GM18907 (cell line): ENCODE measurements around the gene DLD.
"Not testable (repeated sequence)": the region's sequence is repeated elsewhere in the genome, so short reads cannot be mapped to it uniquely, and the experiment has no call there.

ENCODE experiments used
- ATAC-seq: cut with Tn5 transposase; IDR thresholded peaks from one replicate; pipeline ENCODE4 v1.9.1; 2021; ENCODE audit warnings: mild to moderate bottlenecking, moderate library complexity; ENCODE audit not compliant: unreplicated experiment

DLD gene

DNA sequence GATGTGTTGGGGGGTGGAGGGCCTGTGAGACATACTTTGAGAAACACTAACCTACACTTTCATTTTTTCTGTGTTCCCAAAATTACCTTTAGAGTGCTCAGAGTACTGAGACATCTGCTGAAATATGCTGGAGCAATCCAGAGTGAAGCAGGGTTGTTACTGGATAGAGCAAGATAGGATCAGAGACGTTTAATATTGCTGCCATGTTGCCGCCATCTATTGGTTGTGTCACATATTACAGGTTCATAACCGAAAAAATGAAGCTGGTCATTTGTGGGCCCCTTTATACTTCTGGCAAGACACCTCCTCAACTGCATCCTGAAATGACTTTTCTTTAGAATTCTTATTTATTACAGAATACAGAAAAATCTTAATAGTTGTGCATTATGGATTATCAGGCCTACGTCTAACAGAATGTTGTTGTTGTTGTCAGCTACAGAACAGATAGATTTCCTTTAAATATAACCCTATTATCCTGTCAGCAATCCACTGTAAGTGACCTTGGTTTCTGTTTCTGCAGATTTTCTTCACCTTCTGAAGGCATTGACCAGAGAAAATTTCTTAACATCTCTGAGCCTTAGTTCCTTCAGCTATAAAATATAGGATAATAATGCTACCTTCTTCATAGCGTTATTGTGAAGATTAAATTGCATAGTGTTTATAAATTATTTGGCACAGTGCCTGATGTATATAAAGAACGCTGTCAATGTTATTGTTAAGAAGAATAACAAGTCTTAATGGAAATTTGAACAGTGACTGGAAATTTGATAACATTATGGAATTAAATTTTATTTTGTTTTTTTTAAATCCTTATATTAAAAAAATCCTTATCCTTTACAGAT is 16.2 kb upstream of the DLD start:
- peak; percentile 79 for ATAC-seq

DNA sequence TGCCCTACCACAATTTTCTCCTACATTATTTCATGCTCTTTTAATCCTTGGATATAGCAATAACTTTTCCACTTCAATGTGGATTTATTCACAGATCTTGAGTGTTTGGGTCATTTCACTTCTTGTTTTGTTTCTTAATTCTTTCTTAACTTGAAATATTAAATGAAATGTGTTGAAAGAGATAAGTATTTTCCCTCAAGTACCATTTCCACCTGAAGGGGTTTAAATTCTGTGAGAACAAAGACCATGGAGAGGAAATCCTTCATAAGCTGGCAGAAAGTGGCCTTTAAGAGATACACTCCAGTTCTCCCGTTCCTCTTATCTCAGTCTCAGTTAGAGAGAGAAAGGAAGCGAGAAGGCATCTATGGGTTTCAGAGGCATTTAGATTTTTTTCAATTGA is 14.1 kb upstream of the DLD start:
- ATAC-seq: no peak

DNA sequence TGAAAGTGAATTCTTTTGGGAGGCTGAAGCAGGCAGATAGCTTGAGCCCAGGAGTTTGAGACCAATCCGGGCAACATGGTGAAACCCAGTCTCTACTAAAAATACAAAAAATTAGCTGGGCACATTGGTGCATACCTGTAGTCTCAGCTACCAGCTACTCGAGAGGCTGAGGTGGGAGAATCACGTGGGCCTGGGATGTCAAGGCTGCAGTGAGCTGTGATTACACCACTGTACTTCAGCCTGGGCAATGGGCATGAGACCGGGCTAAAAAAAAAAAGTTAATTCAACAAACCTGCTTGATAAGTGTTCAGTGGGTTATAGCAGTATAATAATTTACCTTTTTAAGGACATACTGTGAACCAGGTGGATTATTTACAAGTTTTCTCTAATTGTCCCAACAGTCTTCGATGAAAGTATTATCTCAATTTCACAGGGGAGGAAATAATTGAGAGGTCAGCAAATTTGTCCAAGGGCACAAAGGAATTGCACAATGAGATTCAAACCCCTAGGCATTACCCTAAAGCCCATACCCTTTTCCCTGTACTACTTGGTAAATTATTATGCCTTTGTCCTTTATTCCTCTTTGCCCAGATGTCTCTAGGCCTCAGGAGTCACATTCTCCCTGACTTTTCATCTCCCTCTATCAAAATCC is 13.1 kb upstream of the DLD start:
- ATAC-seq: no peak

GRCh38 chr7:107878636-107879035 is 12.3 kb upstream of the DLD start:
- no peak for ATAC-seq

- ATAC-seq: peak; percentile 83
Observed at GRCh38 chr7:107879400-107880035, 11.5 kb upstream of the DLD start.

DNA sequence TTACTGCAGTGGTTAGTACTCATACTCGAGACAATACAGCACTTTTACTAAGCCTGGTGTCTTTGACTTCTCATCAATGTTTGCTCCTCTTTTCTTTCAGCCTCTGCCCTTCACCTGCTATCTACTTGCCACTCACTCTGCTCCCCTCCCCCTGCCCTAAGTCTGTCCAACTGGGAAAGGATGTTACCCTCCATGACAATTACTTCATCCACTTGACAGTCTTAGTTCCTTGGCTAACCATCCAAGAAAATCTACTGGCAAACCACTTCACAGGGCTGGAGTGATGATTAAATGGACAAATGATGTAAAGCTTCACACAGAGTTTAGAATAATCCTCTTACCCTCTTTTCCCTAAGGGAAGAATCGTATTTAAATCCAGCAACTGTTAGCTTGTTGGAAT is 8.2 kb upstream of the DLD start:
- ATAC-seq: no peak

DNA sequence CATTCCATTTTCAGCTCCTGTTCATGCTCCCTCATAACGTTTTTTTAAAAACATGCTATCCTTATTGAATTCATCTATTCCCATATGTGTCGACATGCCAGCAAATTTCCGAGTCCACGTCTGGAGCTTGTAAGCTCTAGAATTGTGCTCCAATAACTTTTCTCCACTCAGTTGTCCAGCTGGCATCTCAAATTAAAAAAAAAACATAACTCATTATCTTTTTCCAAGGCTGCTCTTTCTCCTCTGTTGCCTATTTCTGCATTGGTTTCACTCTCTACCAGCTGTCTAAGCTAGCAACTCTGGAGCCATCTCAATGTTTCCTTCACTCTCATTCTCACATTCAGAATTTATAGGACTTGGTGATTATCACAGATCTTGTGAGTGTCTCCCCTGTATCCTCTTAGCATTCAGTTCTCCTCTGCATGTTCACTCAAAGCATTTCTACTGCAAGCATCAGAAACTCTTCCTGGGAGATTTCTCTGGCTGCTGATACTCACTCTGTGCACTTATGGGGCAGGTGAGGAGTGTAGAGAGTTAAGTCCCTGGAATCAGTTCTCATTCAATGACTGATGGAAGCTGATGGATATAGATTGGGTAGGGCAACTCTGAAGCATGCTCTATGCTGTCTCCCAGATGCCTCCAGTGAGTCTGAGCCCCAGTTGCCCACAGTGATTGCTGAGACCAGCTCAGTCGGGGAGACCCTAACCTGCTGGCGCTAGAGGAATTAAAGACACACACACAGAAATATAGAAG is 6.7 kb upstream of the DLD start:
- no peak for ATAC-seq

DNA sequence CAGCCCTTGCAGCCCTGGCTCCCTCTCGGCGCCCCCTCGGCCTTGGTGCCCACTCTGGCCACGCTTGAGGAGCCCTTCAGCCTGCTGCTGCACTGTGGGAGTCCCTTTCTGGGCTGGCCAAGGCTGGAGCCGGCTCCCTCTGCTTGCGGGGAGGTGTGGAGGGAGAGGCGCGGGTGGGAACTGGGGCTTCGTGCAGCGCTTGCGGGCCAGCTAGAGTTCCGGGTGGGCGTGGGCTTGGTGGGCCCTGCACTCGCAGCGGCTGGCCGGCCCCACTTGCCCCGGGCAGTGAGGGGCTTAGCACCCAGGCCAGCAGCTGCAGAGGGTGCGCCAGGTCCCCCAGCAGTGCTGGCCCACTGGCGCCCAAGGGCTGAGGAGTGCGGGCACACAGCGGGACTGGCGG is 3.2 kb upstream of the DLD start:
- ATAC-seq: not testable (repeated sequence)

DNA sequence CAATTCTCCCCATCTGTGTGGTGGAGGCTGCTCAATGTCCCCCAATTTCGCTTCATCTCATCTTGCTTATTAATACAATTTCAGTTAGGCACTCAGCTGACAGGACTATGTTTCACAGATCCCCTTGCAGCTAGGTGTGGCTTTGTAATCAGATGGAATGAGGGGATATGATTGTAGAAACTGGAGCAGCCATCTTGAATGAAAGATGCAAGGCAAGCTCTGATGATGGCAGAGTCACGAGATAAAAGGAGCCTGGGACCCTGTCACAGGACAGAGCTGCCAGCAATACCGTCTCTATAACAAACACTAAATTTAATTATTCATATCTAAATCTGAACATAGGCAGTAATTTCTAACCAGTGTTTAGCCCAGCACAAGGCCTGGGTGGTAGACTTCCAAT is 991 bp upstream of the DLD start:
- ATAC-seq: no peak

DNA sequence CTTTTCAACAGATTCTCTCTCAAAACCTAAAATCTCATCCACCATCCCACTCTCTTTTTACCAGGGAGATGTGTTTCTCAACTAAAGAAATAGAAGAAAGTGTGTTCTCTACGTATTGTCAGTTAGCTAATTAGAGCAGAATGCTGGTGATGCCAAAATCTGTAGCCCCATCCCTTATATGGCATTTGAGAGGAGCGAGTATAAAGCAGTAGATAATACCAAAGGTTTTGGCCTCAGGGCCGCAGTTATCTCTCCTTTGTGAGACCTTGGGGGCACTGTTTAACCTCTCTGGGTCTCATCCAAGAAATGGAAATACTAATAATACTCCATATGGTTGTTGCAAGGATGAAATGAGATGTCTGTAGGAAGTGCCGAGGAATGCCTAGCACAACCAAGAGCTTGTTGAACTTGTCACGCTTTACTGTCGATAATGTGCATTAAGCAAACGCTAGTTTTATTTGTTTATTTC is 456 bp upstream of the DLD start:
- ATAC-seq: peak; percentile 9

- peak; percentile 44 for ATAC-seq
Observed at GRCh38 chr7:107891636-107892366, 818 bp downstream of the DLD start.

DNA sequence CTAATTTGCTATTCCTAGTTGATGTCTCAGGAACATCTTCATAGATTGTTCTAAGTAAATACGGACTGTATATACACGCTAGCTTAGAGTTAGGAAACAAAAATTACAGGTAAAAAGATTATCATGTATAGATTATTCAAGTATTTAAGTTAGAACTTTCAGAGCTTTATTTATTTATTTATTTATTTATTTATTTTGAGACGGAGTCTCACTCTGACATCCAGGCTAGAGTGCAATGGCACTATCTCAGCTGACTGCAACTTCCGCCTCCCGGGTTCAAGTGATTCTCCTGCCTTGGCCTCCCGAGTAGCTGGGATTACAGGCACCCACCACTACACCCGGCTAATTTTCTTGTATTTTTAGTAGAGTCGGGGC is 1.4 kb downstream of the DLD start:
- ATAC-seq: not testable (repeated sequence)

DNA sequence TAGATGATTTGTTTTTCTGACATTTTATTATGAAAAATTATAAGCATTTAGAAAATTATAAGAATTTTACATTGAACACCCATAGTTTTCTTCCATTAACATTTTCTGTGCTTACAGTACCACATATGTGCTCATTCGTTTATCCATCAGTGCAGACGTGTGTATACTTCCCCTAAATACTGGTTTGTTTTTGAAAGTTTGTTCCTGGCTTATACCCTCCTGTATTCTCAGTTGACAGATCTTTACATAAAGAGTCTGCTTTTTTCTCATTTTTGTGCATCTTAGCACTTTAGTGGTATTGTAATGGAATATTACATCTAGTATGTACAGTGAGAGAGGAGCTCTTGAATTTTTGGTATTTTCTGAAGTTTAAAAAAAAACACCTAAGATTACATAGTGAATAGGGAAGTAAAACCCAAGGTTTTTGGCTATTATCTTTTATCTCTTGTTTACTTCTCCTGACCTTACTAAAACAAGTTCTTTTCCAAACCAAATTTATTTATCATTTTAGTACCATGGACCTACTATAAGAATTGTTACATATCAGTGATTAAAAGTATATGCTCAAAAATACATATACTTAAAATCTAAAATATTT is 8.1 kb downstream of the DLD start:
- no peak for ATAC-seq

- no peak for ATAC-seq
Observed at GRCh38 chr7:107900496-107901015, 9.6 kb downstream of the DLD start.

DNA sequence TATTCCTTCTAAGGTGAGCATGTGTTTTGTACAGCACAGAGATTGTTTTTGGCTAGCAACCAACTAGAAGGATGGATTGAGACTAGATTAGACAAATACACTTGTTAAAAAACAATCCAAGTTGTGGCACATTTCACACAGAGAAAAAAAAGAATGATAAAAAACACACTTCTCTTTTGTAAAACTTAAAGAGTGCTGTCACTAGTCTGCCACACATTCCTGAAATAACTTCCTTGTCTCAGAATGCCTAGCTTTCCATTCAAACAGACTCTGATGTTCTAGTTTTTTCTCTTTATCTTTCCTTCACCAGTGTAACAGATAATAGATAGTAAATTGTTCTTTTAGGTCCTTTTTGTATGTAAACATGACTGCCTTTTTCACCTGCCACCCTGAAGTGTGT is 11.4 kb downstream of the DLD start:
- ATAC-seq: no peak

DNA sequence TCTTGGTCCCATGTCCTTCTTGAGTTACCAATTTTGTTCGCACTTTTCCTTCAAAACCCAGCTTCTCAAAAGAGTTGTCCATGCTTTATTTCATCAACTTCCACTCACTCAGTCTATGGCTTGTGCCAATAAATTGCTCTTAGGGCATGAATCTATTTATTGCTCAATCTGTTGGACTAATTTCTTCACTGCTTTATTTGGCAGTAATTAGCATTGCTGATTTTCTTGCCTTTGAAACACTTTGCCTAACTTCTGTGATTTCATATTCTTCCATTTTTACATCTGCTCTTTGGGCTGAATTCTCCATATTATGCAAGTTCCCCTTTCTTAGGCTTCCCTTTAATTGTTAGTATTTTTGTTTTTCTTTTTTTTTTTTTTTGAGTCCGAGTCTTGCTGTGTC is 16.8 kb downstream of the DLD start:
- ATAC-seq: no peak

- no peak for ATAC-seq
Observed at GRCh38 chr7:107909445-107909844, 18.5 kb downstream of the DLD start.

GRCh38 chr7:107911981-107912380 is 21.0 kb downstream of the DLD start:
- ATAC-seq: no peak

- ATAC-seq: no peak
Observed at GRCh38 chr7:107913851-107914250, 22.9 kb downstream of the DLD start.

DNA sequence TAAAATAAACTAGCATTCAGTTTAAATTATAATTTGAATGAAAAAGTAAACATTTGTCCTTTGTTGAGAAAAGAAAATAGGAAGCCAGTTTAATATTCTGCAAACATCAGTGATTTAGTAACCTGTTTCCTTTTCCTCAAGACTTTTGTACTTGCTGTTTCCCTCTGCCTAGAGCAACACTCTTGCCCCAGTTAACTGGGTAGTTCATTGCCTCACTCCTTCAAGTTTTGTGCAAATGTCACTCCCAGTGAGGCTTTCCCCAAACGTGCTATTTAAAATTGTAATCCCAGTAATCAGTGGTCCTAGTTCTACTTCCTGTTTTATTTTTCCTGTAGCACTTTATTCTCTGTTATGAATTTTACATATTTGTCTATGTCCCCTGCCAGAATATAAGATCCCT is 23.8 kb downstream of the DLD start:
- no peak for ATAC-seq
